IMR-90 (cell line): ENCODE measurements around the gene ABCA5. TPM values are rescaled to one million over a fixed set of nuclear protein-coding genes. Genes with fewer than 3 reads are reported as not detected.

Experiments
- ATAC-seq: fragments of 200-7000 bp; cut with Tn5 transposase; 2 replicates; pipeline ENCODE4 v1.9.1; 2020; ENCODE audit warnings: low read depth, mild to moderate bottlenecking, moderate library complexity
- BruUV-seq: library from RNA; stranded (reverse); fragments of 400-500 nt; replicated peaks from 2 replicates; lab custom pipeline; 2021; lab: Mats Ljungman, UMichigan
- CTCF ChIA-PET: fragments of 300-600 bp; formaldehyde crosslinking; extraction: SDS; loops from one replicate; lab custom pipeline; 2021; ENCODE audit warnings: antibody characterized with exemption; lab: Yijun Ruan, JAX
- POLR2A ChIA-PET: fragments of 300-600 bp; sonication (Branson Sonifier 250); formaldehyde crosslinking; loops from one replicate; lab custom pipeline; 2022; ENCODE audit warnings: antibody characterized with exemption; ENCODE audit not compliant: unreplicated experiment; lab: Charles Lee
- DNase-seq: peaks from one replicate; pipeline ENCODE4 v3.0.0; 2013
- H2AFZ ChIP-seq: replicated peaks from 2 replicates; pipeline ENCODE3; 2013; ENCODE audit warnings: low read length, mild to moderate bottlenecking; ENCODE audit not compliant: poor library complexity
- H2AK5ac ChIP-seq: 2 replicates; pipeline ENCODE4 v1.6.1; 2013; ENCODE audit warnings: low read depth, low read length, inconsistent platforms
- H2AK9ac ChIP-seq: replicated peaks from 2 replicates; pipeline ENCODE3; 2013; ENCODE audit warnings: mild to moderate bottlenecking, low read depth, low read length, moderate library complexity; ENCODE audit not compliant: poor library complexity
- H2BK120ac ChIP-seq: 2 replicates; pipeline ENCODE4 v1.6.1; 2013; ENCODE audit warnings: low read depth, low read length, inconsistent platforms
- H2BK15ac ChIP-seq: 3 replicates; pipeline ENCODE4 v1.6.1; 2013; ENCODE audit warnings: low read depth, low read length, inconsistent platforms
- H2BK20ac ChIP-seq: 2 replicates; pipeline ENCODE4 v1.6.1; 2013; ENCODE audit warnings: low read depth, mild to moderate bottlenecking, inconsistent platforms, low read length, moderate library complexity
- H2BK5ac ChIP-seq: 2 replicates; pipeline ENCODE4 v1.6.1; 2013; ENCODE audit warnings: mild to moderate bottlenecking, low read depth, low read length, inconsistent platforms; ENCODE audit not compliant: poor library complexity, severe bottlenecking
- H3K14ac ChIP-seq: replicated peaks from 2 replicates; pipeline ENCODE4 v1.6.1; 2013; ENCODE audit warnings: low read depth, low read length, inconsistent platforms
- H3K18ac ChIP-seq: 2 replicates; pipeline ENCODE4 v1.6.1; 2013; ENCODE audit warnings: low read depth, low read length, control low read depth
- H3K23ac ChIP-seq: 2 replicates; pipeline ENCODE4 v1.6.1; 2013; ENCODE audit warnings: low read depth, low read length, inconsistent platforms
- H3K27ac ChIP-seq: 2 replicates; pipeline ENCODE4 v1.5.1; 2013; ENCODE audit warnings: mild to moderate bottlenecking, control low read depth, low read length; ENCODE audit not compliant: insufficient read depth
- H3K27me3 ChIP-seq: 2 replicates; pipeline ENCODE4 v1.6.1; 2013; ENCODE audit warnings: low read length; ENCODE audit not compliant: control insufficient read depth, insufficient read depth
- H3K36me3 ChIP-seq: 2 replicates; pipeline ENCODE4 v1.6.1; 2013; ENCODE audit warnings: low read length, mixed read lengths; ENCODE audit not compliant: control insufficient read depth, insufficient read depth
- H3K4ac ChIP-seq: 2 replicates; pipeline ENCODE4 v1.6.1; 2013; ENCODE audit warnings: low read depth, low read length, inconsistent platforms
- H3K4me1 ChIP-seq: 2 replicates; pipeline ENCODE4 v1.6.1; 2013; ENCODE audit warnings: low read length, mixed read lengths; ENCODE audit not compliant: control insufficient read depth, insufficient read depth
- H3K4me2 ChIP-seq: 2 replicates; pipeline ENCODE4 v1.6.1; 2013; ENCODE audit warnings: low read depth, mild to moderate bottlenecking, control low read depth, low read length, moderate library complexity
- H3K4me3 ChIP-seq: 2 replicates; pipeline ENCODE4 v1.5.1; 2013; ENCODE audit warnings: low read depth, mild to moderate bottlenecking, control low read depth, low read length, moderate library complexity; ENCODE audit not compliant: insufficient read depth
- H3K56ac ChIP-seq: 2 replicates; pipeline ENCODE4 v1.6.1; 2013; ENCODE audit warnings: low read length, inconsistent platforms; ENCODE audit not compliant: insufficient read depth; ENCODE audit errors: extremely low read depth
- H3K79me1 ChIP-seq, 2 experiments: 2 replicates each; pipeline ENCODE4 v1.6.1; 2013; ENCODE audit warnings: low read length in 2 of 2, inconsistent platforms in 1 of 2, low read depth in 1 of 2
- H3K9ac ChIP-seq: 2 replicates; pipeline ENCODE4 v1.6.1; 2013; ENCODE audit warnings: low read depth, low read length, control low read depth
- H3K9me1 ChIP-seq: 2 replicates; pipeline ENCODE4 v1.6.1; 2013; ENCODE audit warnings: low read length, inconsistent platforms; ENCODE audit not compliant: insufficient read depth
- H3K9me3 ChIP-seq: 2 replicates; pipeline ENCODE4 v1.6.1; 2013; ENCODE audit warnings: low read length; ENCODE audit not compliant: control insufficient read depth, insufficient read depth
- H4K20me1 ChIP-seq: 2 replicates; pipeline ENCODE4 v1.6.1; 2013; ENCODE audit warnings: low read length, inconsistent platforms; ENCODE audit not compliant: insufficient read depth
- H4K5ac ChIP-seq: 2 replicates; pipeline ENCODE4 v1.6.1; 2013; ENCODE audit warnings: mild to moderate bottlenecking, low read depth, low read length, control low read depth
- H4K8ac ChIP-seq, 2 experiments: 2 replicates each; pipeline ENCODE4 v1.6.1; 2013; ENCODE audit warnings: low read depth in 2 of 2, low read length in 2 of 2, control low read depth in 1 of 2, inconsistent platforms in 1 of 2
- H4K91ac ChIP-seq: 2 replicates; pipeline ENCODE4 v1.6.1; 2013; ENCODE audit warnings: low read depth, low read length, inconsistent platforms; ENCODE audit not compliant: insufficient read depth
- CEBPB ChIP-seq: IDR thresholded peaks from 2 replicates; pipeline ENCODE4 v1.6.1; 2012; ENCODE audit warnings: low read depth, low read length, improper control_type of control experiment
- MXI1 ChIP-seq: IDR thresholded peaks from 2 replicates; pipeline ENCODE4 v1.6.1; 2012; ENCODE audit warnings: low read depth, mild to moderate bottlenecking, low read length, moderate library complexity, borderline replicate concordance
- NFE2L2 ChIP-seq: fragments of 150-350 bp; IDR thresholded peaks from 2 replicates; pipeline ENCODE4 v1.6.1; 2016; ENCODE audit warnings: low read depth, mild to moderate bottlenecking, low read length
- RAD21 ChIP-seq: IDR thresholded peaks from 2 replicates; pipeline ENCODE4 v1.6.1; 2012; ENCODE audit warnings: low read length, improper control_type of control experiment
- SMC3 ChIP-seq: fragments of 150-350 bp; IDR thresholded peaks from 2 replicates; pipeline ENCODE4 v1.6.1; 2016; ENCODE audit warnings: low read depth, mild to moderate bottlenecking, antibody characterized with exemption, low read length, moderate library complexity
- WGBS, 2 experiments: methylation state at CpG; one replicate each; pipeline versions ENCODE4 v1.1.5 to v1.1.7; 2013; ENCODE audit warnings: missing lambda C conversion rate in 2 of 2; ENCODE audit not compliant: insufficient read length in 1 of 2; ENCODE audit errors: extremely low coverage in 2 of 2; 5-methylcytosine and 5-hydroxymethylcytosine counted together
- dilution Hi-C: fragments of 300-500 bp; cut with HindIII; formaldehyde crosslinking; loops from one replicate; pipeline ENCODE4 v1.14.3; 2018; ENCODE audit warnings: low sequenced_read_pairs; ENCODE audit not compliant: unreplicated experiment
- in situ Hi-C: fragments of 300-500 bp; cut with MboI; formaldehyde crosslinking; loops from 3 replicates; pipeline ENCODE4 v1.14.3; 2019; ENCODE audit warnings: low sequenced_read_pairs, inconsistent platforms, mixed read lengths
- intact Hi-C: fragments of 100-400 bp; cut with micrococcal nuclease; formaldehyde crosslinking; loops from 2 replicates; pipeline ENCODE4 v1.10.0; 2022
- polyA plus RNA-seq, 3 experiments: library from polyadenylated mRNA; depleted of rRNA; stranded (reverse); fragments of >200 nt; gene quantifications; 2 replicates each; pipeline ENCODE4 v1.2.3, GENCODE V29; 2012; ENCODE audit warnings: low replicate concordance in 1 of 3
- total RNA-seq: library from RNA; depleted of rRNA; stranded (reverse); fragments of >200 nt; gene quantifications from 2 replicates; pipeline ENCODE4 v1.2.3, GENCODE V29; 2012

Gene ABCA5
- total and polyA plus RNA-seq, 2 of the 4 experiments (the other 2 are of a cell fraction): 1.3 to 2.3 TPM

DNA sequence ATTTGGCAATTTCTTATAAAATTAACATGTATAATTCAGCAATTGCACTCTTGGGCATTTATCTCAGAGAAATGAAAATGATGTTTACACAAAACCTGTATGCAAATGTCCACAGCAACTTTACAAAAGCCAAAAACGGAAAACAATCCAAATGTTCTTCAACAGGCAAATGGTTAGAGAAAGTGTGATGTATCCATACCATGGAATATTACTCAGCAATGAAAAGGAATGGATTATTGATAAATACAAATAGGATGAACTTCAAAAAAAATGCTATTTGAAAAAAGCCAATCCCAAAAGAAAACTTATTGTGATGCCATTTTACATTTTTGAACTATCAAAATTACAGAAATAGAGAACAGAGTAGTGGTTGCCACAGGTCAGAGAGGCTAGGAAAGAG is 61.1 kb downstream of the ABCA5 start:
- intact Hi-C loops: loop anchor here (1.0 kb wide), 1 partner anchor 8 kb away; no protein-coding TSS in a partner anchor

More for the DNA sequence above, 61.1 kb downstream of the ABCA5 start:
- ATAC-seq (no peak), DNase-seq (no peak)
- no peak overlapping the region for H2AK9ac ChIP-seq
- no peak overlapping the region for H3K4ac ChIP-seq
- H3K18ac ChIP-seq: no peak overlapping the region
- no peak overlapping the region for H3K27ac ChIP-seq
- H4K91ac ChIP-seq: no peak overlapping the region
- H4K20me1 ChIP-seq: no peaks in the 10 kb centered on the region
- H3K4me3 ChIP-seq: no peak overlapping the region
- H3K27me3 ChIP-seq: no peaks in the 10 kb centered on the region
- no peak overlapping the region for H3K23ac ChIP-seq
- no peak overlapping the region for H3K56ac ChIP-seq
- no peak overlapping the region for H2BK15ac ChIP-seq
- POLR2A ChIA-PET: no interaction called here
- H2AK5ac ChIP-seq: no peak overlapping the region
- H3K36me3 ChIP-seq: no peaks in the 10 kb centered on the region
- H3K9me1 ChIP-seq: no peaks in the 10 kb centered on the region
- H3K4me1 ChIP-seq: no peaks in the 10 kb centered on the region
- CTCF ChIA-PET: interaction anchor here (0.8 kb wide), 1 partner anchor 112 kb away, joined by 3 read pairs; no protein-coding TSS in a partner anchor
- no peak overlapping the region for H2BK5ac ChIP-seq
- H3K14ac ChIP-seq: no peak overlapping the region
- dilution Hi-C loops (no loop called here), in situ Hi-C loops (no loop called here)
- H4K8ac ChIP-seq: no peak overlapping the region
- no peaks in the 10 kb centered on the region for H3K79me1 ChIP-seq
- H3K9me3 ChIP-seq: no peaks in the 10 kb centered on the region
- no CpG with 5 or more reads among the region's 1 CpG for WGBS, 2 experiments
- no peak overlapping the region for H3K9ac ChIP-seq
- no peak overlapping the region for H2AFZ ChIP-seq
- BruUV-seq: no TSS peak
- no peak overlapping the region for H2BK20ac ChIP-seq
- no peak overlapping the region for H4K5ac ChIP-seq
- no peak overlapping the region for H2BK120ac ChIP-seq
- no peak overlapping the region for H3K4me2 ChIP-seq
- no peak for TF ChIP-seq NFE2L2
- TF ChIP-seq CEBPB: no peak
- no peak for TF ChIP-seq RAD21
- no peak for TF ChIP-seq MXI1
- TF ChIP-seq SMC3: no peak
